Measurements from ENCODE around the gene AMN.

Gene AMN

GRCh38 chr14:102945346-102946130 lies 23.1 kb downstream of the AMN start:
- DNase-seq = no peak

DNA sequence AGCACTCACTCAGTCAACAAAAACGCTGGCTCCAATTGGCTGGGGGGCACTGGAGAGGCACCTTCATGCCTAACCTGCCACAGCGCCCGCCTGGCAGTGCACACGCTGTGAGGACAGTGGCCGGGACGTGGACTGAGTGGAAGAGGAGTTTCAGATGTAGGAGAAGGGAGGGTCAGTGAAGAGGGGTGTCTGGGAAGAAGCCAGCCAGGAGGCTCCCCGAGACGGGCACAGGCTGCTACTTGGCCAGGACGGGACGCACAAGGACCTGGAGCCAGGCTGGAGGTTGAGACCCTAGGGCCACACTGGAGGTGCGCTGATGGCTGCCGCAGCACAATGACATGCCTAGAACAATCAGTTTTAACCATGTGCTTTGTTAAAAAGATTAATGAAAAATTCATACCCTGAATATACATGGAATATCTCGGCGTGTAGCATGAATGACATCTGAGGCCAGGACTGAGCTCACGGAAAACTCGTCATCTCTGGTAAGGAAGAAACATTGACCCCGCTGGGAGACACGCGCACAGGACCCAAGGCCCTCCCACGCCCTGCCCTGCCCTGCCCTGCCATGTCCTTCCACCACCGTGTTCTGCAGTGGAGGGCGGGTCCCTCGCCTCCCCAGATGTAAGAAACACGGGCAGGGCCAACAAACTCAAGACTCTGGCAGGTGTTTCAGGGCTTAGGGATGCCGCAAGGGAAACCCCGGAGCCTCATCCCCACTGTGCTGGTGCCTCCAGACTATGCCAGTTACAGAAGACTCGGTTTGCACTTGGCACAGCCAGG lies 25.0 kb downstream of the AMN start:
- no peak for DNase-seq

DNA sequence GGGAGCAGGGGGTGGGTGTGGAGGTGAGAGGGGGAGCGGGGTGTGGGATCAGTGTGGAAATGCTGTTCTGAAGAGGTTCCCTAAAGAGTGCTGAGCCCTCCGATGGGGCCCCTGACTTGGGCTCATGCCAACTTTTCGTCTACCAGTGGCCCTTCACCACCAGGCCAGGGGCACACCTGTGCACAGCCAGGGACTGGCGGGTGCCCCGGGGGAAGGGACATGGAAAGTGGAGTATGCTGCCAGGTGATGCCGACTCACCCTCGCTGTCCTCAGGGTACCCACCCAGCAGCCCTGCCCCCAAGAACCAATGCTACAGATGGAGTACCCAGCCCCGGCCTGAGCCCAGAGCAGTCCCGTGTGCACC lies 26.2 kb downstream of the AMN start:
- DNase-seq = no peak

GRCh38 chr14:102949062-102949800 lies 26.8 kb downstream of the AMN start:
- no peak for DNase-seq

DNA sequence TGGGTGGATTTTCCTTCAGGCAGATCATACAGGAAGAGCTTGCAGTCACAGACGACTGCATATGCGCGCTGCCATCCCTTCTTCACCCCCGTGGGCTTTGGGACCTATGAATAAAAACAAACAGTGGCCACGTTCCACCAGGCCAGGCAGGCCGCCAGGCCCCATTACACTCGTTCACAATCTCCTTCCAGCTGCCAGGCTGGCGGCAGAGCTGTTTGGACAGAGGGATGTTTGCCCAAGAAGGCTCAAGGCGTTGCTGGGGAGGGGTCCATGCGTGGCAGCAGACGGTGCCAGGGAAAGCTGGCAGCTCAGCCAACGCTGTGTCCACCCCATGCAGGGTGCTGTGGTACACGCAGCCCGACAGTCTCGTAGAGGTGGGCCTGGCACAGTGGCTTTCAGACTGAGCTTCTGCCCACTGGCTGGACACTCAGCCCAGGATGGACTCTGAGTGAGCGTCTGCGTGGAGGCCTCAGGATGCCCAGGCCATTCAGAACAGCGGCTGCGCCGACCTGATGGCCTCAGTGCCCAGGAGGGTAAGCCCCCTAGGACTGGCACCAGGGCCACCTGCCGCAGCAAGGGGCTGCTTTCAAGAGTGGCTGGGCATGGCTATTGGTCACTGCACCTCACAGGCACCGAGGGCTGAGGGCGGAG lies 27.5 kb downstream of the AMN start:
- peak; percentile 95 for DNase-seq

DNA sequence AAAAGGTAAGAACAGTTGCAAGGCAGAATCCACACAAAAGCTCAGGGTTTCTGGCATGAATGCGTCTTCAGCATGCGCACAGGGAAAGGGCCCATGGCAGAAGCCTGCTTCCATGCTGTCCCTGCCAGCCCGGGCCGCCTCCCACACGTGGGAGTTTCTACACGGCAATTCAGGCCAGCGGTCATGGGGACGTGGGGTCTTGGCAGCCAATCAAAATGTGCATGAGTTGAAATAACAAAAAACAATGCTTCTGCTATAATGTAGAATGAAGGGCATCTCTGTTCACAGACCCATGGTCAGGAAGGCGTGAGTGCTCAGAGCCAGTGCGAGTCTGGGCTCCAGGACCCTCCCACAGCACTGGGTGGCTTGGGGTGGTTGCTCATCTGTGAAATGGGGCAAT lies 28.6 kb downstream of the AMN start:
- no peak for DNase-seq

DNA sequence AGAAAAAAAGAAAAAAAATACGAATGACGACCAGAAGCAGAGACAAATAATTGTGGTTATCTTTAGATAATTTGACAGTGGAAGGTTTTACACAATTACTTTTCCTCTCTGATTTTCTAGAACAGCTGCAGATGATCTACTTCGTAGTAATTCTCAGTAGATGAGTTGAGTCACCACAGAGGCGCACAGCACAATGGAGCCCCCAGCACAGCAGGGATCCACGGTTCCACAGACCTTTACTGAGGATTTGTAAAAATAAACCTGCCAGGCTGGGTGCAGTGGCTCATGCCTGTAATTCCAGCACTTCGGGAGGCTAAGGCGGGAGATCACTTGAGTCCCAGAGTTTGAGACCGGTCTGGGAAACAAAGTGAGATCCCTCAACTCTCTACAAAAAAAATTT lies 29.3 kb downstream of the AMN start:
- no peak for DNase-seq

- DNase-seq = no peak
These were observed 29.8 kb downstream of the AMN start for GRCh38 chr14:102952276-102952675.

DNA sequence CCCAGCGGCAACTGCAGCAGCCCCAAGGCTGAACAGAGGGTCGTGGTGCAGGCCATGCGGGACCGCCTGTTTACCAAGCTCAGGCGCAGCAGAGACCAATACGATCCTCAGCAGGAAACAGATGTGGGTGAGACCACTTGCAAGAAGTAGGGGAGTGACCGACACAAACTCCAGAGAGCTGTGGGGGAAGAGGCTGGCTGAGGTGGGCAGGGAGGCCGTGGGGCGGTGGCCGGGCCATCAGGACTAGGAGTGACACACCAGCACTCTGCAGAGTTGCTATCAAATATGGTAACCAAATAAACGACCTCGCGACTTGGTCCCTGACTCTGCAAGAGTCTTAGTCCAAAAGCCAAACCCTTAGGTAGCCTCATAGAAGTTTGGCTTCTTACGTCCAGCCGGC lies 30.6 kb downstream of the AMN start:
- DNase-seq = no peak

DNA sequence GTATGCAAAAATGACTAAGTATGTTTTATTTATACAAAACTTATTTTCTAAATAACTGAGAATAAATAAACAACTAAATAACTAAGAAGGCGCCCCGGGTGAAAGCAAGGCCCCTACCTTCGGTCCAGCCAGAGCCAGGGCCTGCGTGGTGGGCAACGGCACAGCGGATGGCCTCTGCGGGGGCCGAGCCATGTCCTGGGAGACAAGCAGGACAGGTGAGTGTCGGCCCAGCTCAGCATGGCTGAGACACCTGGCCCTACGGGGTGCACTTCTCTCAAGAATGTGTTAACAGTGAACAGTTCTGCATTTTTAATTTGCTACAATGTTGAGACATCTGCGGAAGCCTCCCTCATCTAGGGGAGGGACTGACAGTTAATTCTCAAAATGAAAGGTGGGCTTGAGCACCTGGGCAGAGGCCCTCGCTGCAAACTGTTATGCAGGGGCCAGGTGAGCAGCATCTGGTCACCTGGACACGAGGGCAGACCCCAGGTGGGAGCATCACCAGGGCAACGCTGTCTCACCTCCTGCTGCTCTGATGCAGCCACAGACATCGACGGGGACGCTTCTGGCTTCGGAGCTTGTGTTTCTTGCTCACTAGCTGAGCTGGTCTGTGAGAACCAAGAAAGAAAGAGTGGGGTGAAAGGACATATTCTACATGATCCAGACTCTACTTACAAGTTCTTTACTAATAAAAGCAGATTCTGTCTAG lies 31.8 kb downstream of the AMN start:
- no peak for DNase-seq

DNA sequence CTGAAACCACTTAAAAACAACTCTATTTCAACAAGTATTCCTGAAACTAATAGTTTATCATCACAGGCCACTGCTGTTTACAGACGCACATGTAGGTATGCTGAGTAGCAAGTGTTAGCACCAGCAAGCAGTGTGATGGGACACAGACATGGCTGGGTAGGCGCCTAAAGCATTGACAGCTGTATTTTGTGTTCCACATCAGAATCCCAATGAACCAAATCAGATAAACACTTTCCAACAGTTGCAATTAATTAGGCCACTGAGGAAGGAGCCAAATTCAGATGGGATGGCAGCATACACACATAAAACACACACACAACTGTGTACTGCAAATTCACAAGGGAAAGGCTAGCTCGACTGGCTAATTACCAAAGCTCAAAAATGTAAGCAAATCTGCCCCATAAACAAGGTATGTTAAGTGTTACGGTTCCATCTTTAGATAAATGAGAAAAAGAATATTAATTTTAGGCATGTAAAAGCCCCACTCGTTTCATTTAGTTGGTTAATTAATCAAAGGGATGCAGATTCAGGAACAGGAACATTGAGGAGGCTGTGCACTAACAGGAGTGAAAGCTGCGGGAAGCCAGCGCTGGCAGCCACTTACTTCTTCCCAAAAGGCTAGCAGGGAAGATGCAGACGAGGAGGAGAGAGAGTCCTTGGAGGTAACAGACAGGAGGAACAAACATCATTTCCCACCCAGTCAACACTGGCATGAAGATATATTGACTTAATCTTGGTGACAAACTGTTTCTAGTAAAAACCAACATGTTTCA lies 33.4 kb downstream of the AMN start:
- DNase-seq = no peak

DNA sequence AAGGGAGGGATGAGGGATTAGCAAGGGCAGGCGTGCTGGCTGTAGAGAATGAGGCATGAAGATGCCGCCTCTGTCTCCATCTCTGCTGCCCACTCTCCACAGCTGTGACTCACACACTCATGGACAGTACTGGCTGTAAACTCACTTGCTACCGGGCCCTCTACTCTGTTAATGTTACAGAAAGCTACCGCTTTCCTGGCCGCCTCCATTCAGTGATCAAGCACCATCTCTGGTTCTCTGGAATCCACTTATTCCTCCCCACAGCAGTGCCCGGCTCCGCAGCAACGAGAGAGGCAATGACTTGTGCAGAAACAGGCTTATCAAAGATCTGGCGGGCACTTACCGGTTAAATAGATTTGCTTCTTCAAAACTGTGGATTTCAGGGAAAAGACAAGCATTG lies 34.8 kb downstream of the AMN start:
- DNase-seq = no peak

- no peak for DNase-seq
These were observed 36.0 kb downstream of the AMN start for GRCh38 chr14:102958461-102958860.

DNA sequence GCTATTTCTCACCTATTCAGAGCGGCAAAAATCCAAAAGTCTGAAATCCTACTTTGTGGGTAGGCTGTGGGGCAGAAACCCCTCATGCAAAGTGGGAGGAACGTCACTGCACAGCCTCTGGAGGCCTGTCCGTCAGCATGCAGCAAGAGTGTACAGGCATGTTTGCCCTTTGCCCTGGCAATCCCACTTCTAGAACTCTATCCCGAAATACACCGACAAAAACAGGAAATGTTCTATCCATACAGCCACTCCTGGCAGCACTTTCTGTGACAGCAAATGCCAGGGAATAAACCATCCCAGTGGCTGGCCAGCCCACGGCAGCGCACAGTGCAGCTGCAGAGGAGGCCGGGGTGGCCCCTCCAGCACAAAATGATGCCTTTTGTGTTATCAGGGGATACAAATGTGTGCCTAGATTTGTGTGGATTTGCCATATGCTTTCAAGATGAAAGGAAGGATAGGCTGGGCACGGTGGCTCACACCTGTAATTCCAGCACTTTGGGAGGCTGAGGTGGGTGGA lies 39.7 kb downstream of the AMN start:
- DNase-seq = no peak

DNA sequence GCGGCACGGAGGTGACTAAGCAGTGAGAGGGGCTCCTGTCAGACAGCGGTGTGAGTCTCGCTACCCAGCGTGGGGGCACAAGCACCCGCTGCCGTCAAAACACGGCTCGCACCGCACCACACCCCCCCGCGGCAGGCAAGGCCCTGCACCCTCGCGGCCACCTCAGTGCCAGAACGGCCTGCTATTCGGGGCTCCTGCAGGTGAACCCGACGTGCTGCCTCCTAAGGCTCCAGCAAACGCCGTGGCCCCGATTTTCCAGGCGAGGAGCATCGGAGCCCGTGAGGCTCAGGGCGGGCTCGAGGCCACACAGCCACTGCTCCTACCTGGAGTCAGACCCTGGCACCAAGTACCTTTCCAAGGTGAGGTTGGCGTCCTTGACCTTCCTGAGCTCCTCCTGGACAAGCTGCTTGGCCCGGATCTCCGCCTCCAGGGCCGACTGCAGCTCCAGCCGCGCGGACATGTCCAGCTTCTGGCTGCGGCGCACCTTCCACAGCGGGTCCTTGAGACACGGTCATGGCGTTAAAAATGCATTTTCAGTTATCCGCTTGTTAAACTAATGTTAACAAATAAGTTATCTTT lies 41.8 kb downstream of the AMN start:
- no peak for DNase-seq

DNA sequence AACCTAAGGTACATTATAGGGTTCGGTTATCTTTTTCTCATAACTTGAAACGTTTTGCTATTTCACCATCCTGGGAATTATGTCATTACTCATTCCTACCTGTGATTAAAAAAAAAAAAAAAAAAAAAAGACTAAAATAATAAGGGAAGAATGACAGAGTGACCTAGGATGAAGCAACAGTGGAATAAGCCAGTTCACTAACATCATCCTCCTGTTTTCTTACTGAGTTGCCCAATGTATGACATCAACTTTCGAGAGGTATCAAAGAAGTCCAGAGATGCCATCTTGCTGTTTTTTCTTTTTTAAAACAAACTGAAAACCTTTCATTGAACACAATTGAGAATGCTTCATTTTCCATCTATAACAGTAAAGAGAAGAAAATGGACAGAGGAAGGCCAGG lies 42.8 kb downstream of the AMN start:
- no peak for DNase-seq

DNA sequence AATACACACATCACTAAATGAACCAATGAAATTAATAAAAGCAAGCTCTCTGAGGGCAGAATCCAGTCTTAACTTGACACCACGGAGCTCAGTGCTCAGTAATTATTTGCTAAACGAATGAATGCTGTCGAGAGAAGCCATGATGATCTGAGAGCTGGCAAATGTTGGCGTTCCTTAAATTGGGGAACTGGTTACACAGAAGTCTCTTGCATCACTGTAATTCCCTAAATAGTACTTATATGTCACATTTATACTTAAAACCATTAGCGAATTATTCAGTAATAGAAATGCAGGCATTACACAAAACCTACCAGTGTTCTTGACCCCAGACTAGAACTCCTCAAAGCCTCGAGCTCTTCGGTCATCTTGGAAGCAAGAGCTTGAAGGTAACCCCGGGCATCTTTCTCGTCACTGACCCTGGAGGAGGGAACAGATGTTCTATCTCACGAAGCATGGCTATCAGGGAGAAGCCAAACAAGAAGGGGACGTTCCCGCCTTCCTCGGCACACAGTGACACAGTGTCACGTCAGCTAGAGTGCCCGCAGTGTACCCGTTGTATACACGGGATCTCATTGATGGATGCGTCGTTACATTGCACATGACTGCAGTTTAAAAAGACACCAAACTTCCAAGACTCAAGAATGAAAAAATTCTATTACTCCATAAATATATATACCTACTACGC lies 43.6 kb downstream of the AMN start:
- no peak for DNase-seq

DNA sequence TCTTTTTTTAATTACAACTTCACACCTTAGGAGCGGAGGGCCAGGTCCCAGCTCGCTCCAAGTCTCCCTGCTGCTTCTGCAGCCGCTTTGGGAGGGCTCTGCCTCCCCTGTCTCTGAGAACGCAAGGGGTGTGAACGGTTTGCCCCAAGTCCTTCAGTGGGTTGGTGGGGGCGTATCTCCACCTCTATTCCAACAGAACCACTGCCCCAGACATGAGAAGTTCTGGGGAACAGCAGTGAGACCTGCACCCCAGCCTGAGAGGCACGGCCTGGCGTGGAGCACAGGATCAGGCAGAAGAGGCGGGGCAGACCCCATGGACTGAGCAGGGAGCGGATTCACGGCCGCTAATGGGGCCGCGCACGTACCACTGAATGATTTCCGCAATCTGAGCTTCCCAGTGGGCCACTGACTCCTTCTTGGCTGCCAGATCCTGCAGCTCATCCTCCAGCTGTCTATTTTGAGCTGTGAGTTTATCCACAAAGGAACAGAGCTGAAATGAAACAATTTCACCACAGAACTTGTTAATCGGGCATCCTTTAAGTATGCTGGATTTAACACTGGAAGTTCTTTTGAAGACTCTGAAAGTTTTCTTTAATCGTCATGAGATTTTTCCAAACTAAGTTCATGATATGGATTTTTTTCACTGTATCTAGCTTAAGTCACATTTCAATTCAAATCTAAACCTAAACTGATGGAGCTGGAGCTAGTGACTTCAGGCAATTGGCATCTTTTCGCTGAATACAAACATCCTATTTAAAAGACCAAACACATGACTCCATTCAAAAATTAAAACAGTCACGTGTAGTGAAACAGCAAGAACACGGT lies 44.4 kb downstream of the AMN start:
- DNase-seq = no peak

DNA sequence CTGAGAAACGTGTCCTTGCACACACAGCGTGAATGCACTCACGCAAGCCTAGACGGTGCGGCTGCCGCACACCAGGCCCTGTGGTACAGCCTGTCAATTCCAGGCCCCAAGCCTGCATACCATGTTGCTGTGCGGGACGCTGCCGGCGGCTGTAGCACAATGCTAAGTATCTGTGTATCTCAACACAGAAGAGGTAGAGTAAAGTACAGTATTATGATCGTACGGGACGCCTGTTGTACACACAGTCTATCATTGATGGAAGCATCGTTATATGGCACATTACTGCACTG lies 45.0 kb downstream of the AMN start:
- DNase-seq = no peak

DNA sequence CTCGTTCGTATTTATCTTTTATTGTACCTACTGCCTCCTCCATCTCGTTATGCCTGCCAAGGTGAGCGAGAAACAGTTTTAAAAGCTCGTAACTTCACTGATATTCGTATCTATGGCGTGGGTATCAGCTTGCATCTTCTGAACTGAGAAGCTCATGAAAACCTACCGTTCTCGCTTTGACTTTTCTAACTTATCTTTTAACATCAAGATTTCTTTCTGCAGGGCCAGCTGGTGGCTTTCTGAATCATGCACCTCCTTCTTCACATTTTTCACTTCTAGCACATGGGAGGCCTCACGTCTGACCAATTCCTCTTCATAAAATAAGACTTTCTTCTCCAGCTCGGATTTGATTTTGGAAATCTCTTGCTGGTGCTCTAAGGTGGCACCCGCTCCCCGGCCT lies 45.8 kb downstream of the AMN start:
- no peak for DNase-seq

Measured in COR-L47 (cell line).